ENCODE results near the gene PPA1.
"Not testable (repeated sequence)": the region's sequence is repeated elsewhere in the genome, so short reads cannot be mapped to it uniquely, and the experiment has no call there.

Gene PPA1

GRCh38 chr10:70237958-70238536, 4.8 kb upstream of the PPA1 start:
- DNase-seq (ENCODE audit: low read depth); H3K4me3 ChIP-seq (ENCODE audit: control insufficient read depth, low read depth, low read length): not testable (repeated sequence)

- no peak overlapping the region for H3K4me3 ChIP-seq (ENCODE audit: control insufficient read depth, low read depth, low read length)
- TF ChIP-seq CTCF (IDR thresholded peaks at IDR 0.05; ENCODE audit: control insufficient read depth, insufficient read depth, low read depth, low read length, missing control alignments): no peak
- DNase-seq (ENCODE audit: low read depth): peak; percentile 91
Measured at GRCh38 chr10:70234668-70235447, 1.6 kb upstream of the PPA1 start.

GRCh38 chr10:70233939-70234300, 691 bp upstream of the PPA1 start:
- peak overlapping the region; percentile 49 for H3K4me3 ChIP-seq (ENCODE audit: control insufficient read depth, low read depth, low read length)
- DNase-seq (ENCODE audit: low read depth): no peak
- TF ChIP-seq CTCF (IDR thresholded peaks at IDR 0.05; ENCODE audit: control insufficient read depth, insufficient read depth, low read depth, low read length, missing control alignments): no peak

GRCh38 chr10:70232859-70233108, 445 bp downstream of the PPA1 start:
- no peak for DNase-seq (ENCODE audit: low read depth)
- no peak for TF ChIP-seq CTCF (IDR thresholded peaks at IDR 0.05; ENCODE audit: control insufficient read depth, insufficient read depth, low read depth, low read length, missing control alignments)
- peak overlapping the region; percentile 96 for H3K4me3 ChIP-seq (ENCODE audit: control insufficient read depth, low read depth, low read length)

GRCh38 chr10:70232155-70232858, 922 bp downstream of the PPA1 start:
- peak overlapping the region; percentile 96 for H3K4me3 ChIP-seq (ENCODE audit: control insufficient read depth, low read depth, low read length)
- TF ChIP-seq CTCF (IDR thresholded peaks at IDR 0.05; ENCODE audit: control insufficient read depth, insufficient read depth, low read depth, low read length, missing control alignments): no peak
- DNase-seq (ENCODE audit: low read depth): no peak

GRCh38 chr10:70228491-70228890, 4.7 kb downstream of the PPA1 start:
- no peak for DNase-seq (ENCODE audit: low read depth)
- no peak overlapping the region for H3K4me3 ChIP-seq (ENCODE audit: control insufficient read depth, low read depth, low read length)
- no peak for TF ChIP-seq CTCF (IDR thresholded peaks at IDR 0.05; ENCODE audit: control insufficient read depth, insufficient read depth, low read depth, low read length, missing control alignments)
